HG03139 (cell line): Measurements from ENCODE around the gene SDHB.

ENCODE experiments used
- ATAC-seq: cut with Tn5 transposase; IDR thresholded peaks from one replicate; pipeline ENCODE4 v1.9.1; 2021; ENCODE audit not compliant: unreplicated experiment

The SDHB gene

DNA sequence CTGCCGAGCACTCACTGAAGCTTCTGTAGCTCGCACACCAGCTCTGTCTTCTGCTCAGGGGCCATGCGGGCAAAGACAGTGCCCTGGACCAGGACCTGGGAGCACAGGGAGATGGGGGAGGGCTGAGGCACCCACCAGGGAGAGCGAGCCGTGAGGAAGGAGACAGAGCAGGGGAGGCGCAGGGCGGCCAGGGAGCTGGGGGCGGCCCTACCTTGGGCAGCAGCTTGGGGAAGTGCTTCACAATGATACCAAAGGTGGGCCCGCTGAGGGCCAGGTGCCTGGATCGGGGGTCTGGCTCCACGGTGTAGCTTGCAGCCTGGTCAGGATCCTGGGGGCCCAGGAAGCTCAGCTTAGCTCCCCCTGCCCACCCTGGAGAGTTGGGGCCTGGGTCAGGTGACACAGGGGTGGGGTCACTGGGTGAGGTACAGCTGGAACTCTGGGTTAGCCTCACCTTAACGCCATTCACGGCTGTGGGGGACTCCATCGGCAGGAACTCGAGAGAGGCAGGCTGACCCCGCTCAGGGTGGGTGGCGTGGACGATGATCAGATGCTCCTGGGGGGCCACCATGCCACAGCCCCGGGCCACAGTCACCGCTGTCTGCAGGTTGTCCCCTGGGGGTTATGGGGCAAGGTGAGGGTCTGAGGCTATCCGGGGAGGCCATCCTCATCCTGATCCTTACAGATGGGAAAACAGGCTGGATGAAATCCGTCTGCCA is 64.0 kb downstream of the SDHB start:
- ATAC-seq = no peak

DNA sequence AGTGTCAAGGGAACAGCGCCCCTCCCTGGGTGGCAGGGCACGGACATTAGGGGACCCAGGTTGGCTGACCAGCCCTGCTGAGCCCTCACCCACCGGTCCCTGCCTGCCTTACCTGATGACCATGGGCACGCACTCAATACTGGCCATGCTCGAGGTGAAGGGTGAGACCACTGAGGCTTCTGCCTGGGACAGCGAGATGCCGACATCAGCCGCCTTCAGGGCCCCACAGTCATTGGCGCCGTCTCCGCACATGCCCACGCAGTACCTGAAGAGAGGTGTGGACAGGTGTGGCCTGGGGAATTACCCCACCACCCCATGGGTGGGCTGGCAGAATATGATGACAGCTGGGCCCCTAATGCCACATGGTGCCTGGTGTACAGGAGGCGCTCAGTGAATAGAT is 65.6 kb downstream of the SDHB start:
- no peak for ATAC-seq

DNA sequence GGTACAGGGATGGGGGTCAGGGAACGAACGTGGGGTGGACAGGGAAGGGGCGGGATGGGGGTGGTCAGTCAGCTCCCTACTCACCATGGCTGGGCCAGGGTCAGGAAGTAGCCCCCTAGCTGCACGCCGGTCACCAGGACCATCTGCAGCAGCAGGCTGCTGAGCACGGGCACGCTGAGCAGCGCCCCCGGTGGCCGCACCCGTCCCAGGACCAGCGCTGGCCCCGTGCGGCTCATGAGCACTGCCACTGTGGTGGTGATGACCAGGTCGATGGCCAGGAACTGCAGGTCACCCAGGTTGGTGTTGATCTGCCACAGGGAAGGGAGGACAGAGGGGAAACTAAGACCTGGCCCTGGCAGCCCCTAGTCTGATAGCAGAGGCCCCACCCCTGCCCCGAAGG is 66.9 kb downstream of the SDHB start:
- no peak for ATAC-seq

DNA sequence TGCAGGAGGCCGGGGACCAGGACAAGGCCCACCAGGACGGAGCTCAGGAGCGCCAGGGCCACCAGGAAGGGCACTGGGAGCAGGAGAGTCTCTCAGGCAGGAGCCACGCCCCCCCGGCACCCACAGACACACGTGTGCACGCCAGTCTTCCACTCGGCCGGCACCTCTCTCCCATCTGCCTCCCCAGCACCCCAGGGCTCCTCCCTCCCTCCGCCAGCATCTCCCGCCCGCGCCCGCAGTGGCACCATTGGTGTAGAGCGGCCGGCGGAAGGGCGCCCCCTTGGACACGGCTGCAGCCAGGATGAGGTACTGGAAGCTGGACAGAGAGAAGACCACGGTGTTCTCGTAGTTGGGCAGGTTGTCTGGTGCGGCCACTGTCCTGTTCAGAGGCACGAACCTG is 67.3 kb downstream of the SDHB start:
- ATAC-seq = no peak

DNA sequence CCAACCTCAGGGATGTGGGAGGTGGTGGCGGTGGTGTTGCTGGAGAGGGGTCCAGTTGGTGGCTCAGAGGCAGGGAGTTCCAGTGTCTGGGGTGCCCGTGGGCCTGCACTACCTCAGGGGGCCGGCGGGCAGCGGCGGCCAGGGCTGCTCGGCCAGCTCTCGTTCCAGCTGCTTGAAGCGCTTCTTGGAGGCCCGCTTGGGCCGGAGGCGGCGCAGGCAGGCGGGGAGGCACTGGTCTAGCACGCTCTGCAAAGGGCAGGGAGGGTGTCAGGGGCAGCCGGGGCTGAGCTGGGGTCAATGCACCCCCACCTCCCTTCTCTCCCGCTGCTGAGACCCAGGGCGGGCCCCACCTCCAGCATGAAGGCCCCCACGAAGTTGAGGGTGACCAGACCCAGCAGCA is 67.7 kb downstream of the SDHB start:
- no peak for ATAC-seq

DNA sequence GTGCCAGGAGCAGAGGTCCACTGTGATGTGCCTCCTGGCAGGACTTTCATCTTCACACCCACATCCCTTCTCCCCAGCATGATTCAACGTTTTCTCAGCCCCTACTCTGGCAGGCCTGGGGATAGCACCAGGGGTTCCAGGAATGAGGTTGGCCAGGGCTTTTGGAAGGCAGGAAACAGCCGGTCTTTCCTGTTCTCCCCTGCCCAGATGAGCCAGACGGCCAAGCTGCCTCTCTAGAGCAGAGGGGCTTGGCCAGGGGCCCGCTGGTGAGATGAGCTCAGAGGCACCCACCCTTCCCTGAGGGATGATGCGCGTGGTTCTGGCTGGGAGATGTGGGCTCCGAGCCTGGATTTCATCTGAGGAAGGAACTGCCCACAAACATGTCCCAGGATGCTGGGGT is 69.1 kb downstream of the SDHB start:
- no peak for ATAC-seq

DNA sequence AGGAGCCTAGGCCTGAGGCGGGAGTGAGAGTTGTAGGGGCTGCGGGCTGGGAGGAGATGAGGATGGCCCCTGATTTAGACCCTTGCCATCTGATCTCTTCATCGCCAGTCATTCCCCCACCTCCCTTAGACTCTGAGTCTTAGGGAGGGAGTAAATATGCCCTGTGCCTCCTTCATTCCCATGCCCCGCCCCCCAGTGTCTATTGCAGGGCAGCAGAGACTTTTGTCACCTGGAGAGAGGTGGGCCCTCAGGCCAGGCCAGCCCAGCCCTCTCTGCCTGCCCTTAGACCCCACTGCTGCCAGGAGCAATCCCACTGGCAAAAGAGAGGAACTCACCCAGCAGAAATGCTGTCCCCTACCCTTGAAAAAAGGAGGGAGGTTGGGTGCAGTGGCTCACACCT is 70.2 kb downstream of the SDHB start:
- ATAC-seq = no peak

DNA sequence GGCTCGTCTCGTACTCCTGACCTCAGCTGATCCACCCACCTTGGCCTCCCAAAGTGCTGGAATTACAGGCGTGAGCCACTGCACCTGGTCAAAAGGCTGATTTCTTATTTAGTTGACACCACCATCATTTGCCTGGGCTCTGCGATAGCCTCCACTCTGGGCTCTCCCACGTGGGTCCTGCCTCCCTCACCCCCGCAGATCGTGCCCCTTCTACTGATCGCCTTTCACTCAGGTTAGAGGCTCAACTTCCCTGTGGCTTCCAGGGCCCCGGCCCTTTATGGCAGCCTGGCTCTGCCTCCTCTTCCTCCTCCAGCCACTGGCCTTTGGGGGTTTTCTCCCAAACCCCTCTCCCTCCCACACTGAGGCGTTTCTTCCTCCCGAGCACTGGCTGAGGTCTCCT is 70.9 kb downstream of the SDHB start:
- no peak for ATAC-seq

DNA sequence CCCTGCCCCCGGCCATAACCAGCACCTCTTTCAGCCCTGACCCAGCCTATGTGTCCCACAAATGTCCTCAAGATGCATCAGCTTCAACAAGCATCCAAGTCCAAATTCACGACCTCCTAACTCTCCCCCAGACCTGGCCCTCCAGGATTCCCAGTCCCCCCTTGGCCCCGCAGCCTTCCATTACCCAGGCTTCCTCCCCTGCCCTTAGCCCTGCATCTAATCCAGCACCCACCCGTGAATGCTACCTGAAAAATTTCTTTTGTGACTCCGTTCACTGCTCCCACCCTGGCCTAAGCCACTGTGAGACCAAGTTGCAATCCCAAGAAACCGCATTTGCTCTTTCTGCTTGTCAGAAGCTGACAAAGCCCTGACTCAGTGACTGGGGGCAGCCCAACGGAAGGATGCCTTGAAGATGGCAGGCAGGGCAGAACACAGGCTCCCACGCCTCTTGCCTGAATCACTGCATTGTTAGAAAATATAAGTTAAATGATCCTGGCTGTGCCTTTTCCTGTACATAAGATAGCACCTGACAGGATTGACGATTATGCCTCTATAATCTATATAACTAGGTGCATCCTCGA is 72.5 kb downstream of the SDHB start:
- no peak for ATAC-seq

DNA sequence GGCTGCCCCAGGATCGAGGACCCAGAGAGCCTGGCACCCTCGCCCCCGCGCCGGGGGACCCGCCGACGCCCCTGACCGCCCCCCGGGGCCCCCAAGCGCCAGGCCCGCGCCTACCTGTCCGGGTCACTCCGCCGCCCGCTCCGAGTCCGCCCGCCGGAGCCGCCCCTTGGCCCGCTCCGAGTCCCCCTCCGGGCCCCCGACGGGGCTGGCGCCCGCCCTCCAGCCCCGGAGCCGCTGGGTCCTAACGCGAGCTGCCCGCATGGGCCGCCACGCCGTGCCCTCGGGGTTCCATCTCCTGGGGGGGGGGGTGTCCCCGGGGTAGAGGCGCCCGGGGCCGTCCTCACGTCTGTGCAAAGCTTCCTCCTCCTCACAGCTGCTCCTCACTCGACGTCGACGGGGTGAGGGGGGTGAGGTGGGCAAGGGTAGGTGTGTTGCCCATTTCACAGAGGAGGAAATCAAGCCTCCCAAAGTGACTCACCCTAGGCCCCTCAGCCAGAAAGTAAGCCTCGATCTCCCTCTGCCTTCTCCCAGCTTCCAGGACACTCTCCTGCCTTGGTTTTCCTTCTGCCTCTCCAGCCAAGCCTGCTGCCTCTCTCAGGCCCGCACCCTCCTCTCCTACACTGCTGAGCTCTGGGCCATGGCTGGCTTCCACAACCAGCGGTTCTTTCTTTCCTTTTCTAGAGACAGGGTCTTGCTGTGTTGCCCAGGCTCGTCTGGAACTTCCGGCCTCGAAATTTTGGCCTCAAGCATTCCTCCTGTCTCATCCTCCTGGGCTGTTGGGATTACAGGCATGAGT is 73.2 kb downstream of the SDHB start, which contains the start of gene MFAP2:
Gene MFAP2, minus strand, starts transcription at position 148 of the 796 bp plus-strand sequence. CDS start 2,347 bp downstream, outside the sequence.
- no peak for ATAC-seq

DNA sequence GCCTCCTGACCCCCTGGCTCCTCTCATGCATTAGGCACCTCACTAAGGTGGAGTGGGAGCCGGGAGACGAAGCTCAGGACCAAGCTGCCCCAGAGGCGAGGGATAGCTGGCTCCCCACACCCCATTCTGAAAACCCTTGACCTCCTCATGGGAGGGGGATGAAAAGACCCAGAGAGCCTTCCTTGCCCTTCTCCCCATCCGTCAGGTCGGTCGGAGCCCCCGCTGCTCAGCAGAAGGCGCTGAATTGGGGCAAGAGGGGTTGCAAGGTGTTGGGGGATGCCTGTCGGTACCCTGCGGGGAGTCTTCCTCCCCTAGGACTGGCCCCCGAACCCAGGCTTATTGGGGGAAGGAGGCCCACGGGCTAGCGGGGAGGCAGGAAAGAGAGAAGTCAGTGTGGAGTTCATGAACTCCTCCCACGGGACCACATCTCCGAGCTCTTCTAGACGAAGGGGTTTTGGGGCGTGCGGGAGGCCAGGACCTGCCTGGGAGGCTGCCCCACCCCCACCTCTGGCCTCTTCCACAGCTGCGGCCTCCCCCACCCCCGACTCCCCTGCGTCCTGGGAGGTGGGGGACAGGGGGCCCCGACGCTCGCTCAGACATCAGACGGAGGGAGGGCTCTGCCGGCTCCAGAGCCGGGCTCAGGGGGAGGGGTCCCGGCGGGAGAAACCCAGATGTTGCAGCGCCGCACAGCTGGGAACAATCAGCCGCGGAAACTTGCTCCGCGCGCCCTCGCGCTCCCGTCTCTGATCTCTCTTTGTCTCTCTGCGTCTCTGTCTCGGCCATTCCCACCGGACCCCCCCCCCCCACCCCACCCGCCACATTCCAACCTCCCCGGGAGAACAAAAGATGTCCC is 74.1 kb downstream of the SDHB start:
- ATAC-seq = no peak

DNA sequence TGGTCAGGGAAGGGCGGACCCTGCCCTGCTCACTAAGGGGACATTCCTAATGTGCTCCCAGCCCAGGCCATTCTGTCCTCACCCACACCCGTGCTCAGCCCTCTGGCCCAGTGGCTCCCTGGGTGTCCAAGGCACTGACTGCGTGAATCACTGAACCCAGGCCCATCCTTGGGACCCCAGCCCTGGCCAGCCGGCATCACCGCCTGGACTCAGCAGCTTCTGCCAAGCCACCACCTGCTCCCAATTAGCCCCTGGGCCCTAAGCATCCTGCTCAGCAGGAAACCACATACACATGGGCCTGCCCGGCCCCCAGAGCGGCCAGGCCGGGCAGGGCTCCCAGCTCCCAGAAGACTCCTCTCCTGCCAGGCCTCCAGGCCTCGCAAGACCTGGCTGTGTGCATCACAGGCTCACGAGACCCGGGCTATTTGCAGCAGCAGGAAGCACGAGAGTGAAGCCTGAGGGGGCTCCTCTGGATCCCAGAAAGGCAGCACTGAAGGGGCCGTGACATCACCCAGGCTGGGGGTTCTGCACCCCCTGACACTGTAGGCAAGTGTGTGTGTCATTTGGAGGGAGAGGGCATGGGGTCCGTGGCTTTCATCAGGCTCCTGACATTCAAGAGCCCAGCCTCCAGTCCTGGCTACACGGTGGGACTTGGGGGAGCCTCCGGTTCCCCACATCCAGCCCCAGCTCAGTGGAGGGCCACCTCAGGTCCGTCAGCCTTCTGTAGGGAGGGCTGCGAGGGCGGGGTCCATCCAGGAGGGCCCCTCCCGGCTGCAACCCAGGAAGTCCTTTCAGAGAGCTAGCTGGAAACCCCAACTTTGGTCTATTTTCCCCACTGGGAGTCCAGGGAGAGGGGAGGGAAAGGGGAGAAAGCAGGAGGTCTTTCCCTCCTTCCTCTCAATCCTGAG is 75.0 kb downstream of the SDHB start:
- no peak for ATAC-seq

DNA sequence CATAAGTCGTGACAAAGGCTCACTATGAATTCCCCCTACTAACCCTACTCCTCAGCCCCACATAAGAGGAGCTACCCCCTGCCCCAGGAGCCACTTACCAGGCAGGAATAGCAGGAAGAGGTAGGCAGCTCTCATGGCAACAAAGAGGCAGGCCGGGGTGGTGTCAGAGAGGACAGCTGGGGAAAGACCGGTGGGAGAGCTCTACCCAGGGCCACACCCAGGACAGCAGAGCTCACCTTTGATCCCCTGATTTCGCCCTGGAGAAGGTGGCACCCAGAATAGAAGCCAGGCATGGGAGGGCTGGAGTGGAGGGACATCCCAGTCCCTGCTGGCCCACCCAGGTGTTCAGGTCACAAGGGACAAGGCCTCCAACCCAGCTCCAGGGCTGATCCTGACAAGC is 75.7 kb downstream of the SDHB start:
- ATAC-seq = no peak

DNA sequence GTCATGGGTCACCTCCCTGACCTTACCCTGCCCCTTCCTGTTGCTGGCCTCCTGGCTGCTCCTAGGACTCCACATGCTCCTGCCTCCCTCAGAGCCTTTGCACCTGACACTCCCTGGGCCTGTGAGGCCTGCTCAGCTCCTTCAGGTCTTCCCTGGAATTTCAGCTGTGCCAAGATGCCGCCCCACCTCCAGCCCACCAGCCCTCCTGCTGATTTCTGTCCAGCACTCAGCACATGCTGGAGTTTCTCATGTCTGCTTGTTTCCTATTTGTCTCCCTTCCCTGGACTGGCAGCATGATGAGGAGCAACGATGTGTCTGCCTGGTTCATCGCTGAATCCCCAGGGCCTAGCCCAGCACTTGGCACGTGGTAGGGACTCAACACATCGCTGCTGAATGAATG is 76.5 kb downstream of the SDHB start:
- no peak for ATAC-seq

DNA sequence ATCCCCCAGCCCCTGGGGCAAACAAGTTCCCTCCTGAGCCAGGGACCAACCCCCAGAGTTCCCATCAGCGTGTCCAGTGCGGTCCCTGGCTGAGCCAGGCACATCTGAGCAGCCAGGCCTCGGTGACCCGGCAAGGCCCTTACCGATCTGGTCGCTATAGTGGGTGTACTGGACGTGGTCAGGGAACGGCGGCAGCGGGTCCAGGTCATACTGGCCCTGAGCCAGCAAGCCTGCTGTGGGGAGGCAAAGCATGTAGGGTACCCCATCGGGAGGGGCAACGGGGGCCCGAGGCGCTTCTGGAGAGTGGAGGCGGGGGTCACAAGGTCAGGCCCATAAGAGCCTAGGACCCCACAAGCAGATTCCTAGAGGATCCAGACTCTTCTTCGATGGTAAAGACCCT is 76.9 kb downstream of the SDHB start:
- no peak for ATAC-seq

DNA sequence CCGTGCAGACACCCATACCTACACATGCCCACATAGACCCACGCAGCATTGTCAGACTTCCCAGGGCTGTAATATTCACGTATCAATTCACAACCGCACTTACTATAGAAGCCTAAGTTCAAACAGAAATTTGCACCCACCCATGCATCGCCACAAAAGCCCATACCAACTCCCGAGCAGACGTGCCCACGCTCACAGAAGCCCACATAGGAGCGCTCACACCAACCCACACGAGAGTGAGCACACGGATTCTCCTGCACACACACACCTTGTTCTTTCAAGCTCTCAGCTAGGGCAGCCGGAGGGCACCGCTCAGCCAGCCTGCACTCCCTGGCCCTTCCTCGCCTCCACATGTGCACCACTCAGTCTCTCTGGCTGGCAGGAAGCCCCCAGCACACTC is 78.0 kb downstream of the SDHB start:
- no peak for ATAC-seq

DNA sequence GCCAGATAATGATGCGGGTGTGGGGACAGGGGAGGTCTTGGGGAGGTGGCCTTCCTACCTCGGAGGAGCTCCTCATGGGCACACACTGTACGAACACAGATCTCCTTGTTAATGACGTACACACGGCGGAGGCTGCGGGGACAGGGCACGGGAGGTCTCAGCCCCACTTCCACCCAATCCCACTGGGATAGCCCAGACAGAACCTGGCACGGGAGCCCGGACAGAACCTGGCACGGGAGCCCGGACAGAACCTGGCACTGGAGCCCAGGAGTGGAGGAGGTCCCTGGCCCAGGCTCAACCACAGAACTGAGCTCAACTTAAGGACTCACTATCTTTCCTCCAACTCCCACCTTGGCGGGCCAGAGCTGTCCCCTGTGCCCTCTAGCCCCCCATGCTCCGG is 78.6 kb downstream of the SDHB start:
- no peak for ATAC-seq

DNA sequence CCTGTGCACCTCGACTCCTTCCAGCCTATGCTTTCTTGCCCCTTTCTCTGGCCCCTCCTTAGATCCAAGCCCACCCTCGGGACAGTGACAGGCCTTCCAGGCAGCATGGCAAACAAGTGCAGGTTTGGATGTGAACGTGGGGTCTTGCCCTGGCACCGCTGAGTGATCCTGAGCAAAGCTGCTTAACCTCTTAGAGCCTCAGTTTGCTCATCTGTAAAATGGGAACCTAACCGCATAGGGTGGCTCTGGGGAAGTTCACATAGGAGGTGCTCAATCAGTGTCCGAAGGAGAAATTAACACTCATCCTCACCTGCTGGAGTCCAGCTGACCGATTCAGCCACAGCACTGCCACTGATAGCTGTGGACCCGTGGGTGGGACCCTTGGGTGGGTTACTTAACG is 80.6 kb downstream of the SDHB start:
- no peak for ATAC-seq

DNA sequence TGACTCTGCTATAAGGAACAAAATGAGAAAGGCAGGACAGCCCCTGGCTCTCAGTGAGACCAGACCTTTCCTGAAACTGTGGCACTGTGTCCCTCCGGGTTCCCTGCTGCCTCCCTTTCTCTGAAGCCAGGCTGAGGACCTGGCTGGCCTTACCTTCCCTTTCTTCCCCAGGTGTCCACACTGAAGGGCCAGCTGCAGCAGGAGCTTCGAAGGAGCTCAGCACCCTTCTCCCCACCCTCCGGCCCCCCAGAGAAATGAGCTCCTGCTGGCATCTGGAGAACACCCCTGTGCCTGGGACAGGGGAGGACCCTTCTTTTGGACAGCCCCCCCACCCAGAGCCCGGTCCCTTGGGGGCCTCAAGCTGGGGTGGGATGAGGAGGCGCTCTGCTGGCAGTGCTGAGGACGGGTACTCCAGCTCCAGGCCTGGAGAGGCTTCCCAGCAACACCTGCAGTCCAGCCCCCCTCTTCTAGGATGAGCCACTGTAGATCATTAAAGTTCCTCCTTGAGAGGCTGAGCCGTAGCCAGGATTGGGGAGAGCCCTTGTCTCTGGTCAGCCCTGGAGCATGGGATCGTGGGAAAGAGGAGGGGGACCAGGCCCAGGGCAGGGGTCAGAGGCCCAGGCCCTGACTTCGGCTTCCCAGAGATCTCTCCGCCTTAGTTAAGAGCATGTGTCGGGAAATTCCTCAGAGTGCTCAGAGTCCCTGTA is 81.5 kb downstream of the SDHB start:
- ATAC-seq = no peak
